GM13977 (cell line): ENCODE measurements around the gene ADAMTS16.

Experiments
- DNase-seq: peaks from one replicate; pipeline ENCODE4 v3.0.0; 2012; ENCODE audit warnings: low spot score
- in situ Hi-C: fragments of 300-500 bp; cut with MboI; formaldehyde crosslinking; loops from one replicate; pipeline ENCODE4 v1.12.0; 2022; ENCODE audit warnings: low sequenced_read_pairs, low pct_unique_long_range_greater_than_20kb, mixed read lengths, inconsistent platforms; ENCODE audit not compliant: unreplicated experiment
- TF ChIP-seq, protein P1 (sequence below): IDR thresholded peaks from 2 replicates; pipeline ENCODE4 v1.5.1; 2012; ENCODE audit warnings: mild to moderate bottlenecking, control low read depth; ENCODE audit not compliant: insufficient read depth; ENCODE audit errors: extremely low read depth, missing control alignments

ADAMTS16 gene

DNA sequence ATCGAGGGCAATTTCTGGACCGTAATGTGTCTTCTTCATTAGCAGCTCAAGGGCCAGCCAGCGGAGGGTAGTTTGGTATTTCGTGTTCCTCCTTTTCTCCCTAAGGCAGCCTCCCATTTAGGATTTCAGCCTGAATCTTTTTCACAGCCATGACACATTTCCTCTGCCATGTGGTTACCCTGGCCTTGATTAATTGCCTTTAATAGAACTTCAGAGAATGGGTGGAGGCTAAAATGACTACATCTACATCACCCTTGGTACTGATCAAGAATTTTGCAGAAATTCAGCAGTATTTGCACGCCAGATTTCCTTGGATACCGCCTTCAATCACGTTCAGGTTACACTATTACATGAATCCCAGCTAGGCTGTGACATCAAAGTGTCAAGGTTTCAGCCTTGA is 58.0 kb downstream of the ADAMTS16 start:
- in situ Hi-C loops: no loop called here
- TF ChIP-seq, protein P1, sequence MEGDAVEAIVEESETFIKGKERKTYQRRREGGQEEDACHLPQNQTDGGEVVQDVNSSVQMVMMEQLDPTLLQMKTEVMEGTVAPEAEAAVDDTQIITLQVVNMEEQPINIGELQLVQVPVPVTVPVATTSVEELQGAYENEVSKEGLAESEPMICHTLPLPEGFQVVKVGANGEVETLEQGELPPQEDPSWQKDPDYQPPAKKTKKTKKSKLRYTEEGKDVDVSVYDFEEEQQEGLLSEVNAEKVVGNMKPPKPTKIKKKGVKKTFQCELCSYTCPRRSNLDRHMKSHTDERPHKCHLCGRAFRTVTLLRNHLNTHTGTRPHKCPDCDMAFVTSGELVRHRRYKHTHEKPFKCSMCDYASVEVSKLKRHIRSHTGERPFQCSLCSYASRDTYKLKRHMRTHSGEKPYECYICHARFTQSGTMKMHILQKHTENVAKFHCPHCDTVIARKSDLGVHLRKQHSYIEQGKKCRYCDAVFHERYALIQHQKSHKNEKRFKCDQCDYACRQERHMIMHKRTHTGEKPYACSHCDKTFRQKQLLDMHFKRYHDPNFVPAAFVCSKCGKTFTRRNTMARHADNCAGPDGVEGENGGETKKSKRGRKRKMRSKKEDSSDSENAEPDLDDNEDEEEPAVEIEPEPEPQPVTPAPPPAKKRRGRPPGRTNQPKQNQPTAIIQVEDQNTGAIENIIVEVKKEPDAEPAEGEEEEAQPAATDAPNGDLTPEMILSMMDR: no peak
- DNase-seq: no peak

DNA sequence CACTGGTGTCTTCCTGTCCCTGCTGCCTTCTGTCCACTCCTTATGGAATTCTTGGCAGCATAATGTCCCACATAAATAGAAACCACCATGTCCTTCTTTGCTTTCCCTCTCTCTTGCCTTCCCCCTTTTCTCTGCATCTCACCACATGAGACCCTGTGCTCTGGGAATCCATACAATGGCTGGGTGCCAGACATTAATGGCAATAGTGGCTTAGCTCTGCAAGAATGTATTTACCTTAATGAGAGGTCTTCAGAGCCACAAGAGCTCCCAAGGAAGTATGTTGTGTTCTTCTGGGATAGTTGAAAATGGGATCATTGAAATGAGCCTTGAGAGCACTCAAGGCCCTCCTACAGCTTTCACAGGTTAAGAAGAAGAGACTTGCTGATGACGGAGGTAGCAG is 58.7 kb downstream of the ADAMTS16 start:
- in situ Hi-C loops: no loop called here
- no peak for DNase-seq
- TF ChIP-seq, protein P1: no peak

DNA sequence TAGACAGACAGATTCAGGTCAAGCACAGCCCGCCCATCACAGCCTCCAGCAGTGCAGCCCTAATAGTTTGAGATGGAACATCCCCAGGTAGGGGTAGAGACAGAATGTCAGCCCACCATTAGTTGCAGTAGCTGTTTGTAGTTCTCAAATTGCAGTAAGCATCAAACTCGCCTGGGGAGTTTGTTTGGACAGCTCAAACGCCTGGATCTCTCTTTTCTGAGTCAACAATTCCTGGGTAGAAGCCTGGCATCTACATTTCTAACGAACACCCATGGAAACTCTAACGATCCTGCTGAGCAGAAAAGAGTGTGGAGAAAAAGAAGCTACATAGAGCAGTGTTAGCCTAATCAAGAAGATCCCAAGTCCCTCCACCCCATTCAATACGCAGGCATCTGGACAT is 59.4 kb downstream of the ADAMTS16 start:
- DNase-seq: no peak
- TF ChIP-seq, protein P1: no peak
- in situ Hi-C loops: no loop called here

DNA sequence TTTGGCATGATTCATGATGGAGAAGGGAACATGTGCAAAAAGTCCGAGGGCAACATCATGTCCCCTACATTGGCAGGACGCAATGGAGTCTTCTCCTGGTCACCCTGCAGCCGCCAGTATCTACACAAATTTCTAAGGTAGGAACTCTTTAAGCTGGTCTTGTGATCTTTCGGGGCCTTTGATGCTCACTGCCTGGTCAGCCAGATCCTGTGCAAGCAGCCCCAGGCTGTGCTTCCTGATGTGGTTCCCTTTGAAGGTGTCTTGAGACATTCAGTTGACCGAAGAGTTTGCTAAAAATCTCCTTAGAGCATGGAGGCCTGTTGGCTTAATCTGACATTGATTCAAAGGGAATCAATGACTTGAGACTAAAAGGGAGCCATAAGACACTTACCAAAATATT is 60.0 kb downstream of the ADAMTS16 start:
- in situ Hi-C loops: no loop called here
- TF ChIP-seq, protein P1: no peak
- no peak for DNase-seq

DNA sequence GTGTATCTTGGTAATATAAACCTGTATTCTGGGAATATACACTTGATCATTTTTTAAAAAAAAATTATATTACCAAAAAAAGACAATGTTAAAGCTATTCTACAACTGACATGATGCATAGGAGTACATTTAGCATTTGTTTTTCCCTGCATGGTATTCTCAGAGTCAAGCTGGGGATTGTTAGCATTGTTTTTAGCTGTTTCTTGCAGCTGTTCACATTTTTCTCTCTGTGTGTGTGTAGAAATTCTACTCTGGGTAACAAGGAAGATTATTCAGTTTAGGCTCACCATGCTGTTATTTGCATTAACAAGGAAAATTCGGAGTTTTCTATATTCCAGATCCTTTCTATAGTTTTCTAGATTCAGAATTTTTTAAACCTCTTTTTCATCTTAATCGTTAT is 62.2 kb downstream of the ADAMTS16 start:
- DNase-seq: no peak
- in situ Hi-C loops: no loop called here
- TF ChIP-seq, protein P1: no peak

DNA sequence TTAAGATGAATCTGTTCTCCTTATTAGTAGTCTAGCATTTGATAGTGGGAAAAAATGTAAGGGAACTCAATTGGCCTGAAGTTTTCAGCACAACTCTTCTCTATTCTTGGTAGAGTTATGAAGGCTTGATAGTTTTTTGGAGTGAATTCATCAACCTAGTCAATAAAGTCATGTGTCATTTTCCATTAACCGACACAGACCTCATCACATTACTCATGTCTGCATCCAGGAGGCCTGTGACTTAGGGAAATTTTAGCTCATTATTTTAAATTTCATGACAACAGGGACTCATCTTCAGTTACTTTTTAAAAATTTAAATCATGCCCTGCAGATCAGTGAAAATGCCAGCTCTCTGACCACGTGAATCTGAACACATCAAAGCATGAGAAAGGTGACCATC is 63.3 kb downstream of the ADAMTS16 start:
- in situ Hi-C loops: no loop called here

More for the DNA sequence above, 63.3 kb downstream of the ADAMTS16 start:
- TF ChIP-seq, protein P1: no peak
- no peak for DNase-seq
